Activated T-helper 1 cell treated with Interleukin-2 at 50 U/mL for 16 hours (primary cell): ENCODE data around the gene GABBR2.
A peak's percentile ranks its signal among the peaks of the same experiment; 100 is the strongest.
"Not testable (repeated sequence)": the region's sequence is repeated elsewhere in the genome, so short reads cannot be mapped to it uniquely, and the experiment has no call there.

Experiments
- DNase-seq: peaks from one replicate; pipeline ENCODE4 v3.0.0-alpha.2; 2020; ENCODE audit warnings: low read depth

GABBR2 gene

GRCh38 chr9:98289614-98290201 lies 419.0 kb downstream of the GABBR2 start:
- no peak for DNase-seq

GRCh38 chr9:98288881-98289280 lies 419.9 kb downstream of the GABBR2 start:
- no peak for DNase-seq

GRCh38 chr9:98287384-98287783 lies 421.4 kb downstream of the GABBR2 start:
- DNase-seq = no peak

GRCh38 chr9:98285446-98285845 lies 423.3 kb downstream of the GABBR2 start:
- no peak for DNase-seq

- DNase-seq = no peak
Measured at GRCh38 chr9:98284754-98285153, 424.0 kb downstream of the GABBR2 start.

- DNase-seq = not testable (repeated sequence)
Measured at GRCh38 chr9:98283143-98283542, 425.6 kb downstream of the GABBR2 start.

- no peak for DNase-seq
Measured at GRCh38 chr9:98281281-98281680, 427.5 kb downstream of the GABBR2 start.

GRCh38 chr9:98280574-98280973 lies 428.2 kb downstream of the GABBR2 start:
- DNase-seq = no peak

- DNase-seq = no peak
Measured at GRCh38 chr9:98280162-98280561, 428.6 kb downstream of the GABBR2 start.

GRCh38 chr9:98276907-98277469 lies 431.7 kb downstream of the GABBR2 start:
- no peak for DNase-seq

- DNase-seq = no peak
Measured at GRCh38 chr9:98275159-98275558, 433.6 kb downstream of the GABBR2 start.

- DNase-seq = no peak
Measured at GRCh38 chr9:98272083-98272482, 436.7 kb downstream of the GABBR2 start.

- no peak for DNase-seq
Measured at GRCh38 chr9:98271479-98271878, 437.3 kb downstream of the GABBR2 start.

GRCh38 chr9:98270284-98270683 lies 438.5 kb downstream of the GABBR2 start:
- DNase-seq = not testable (repeated sequence)

GRCh38 chr9:98269652-98270051 lies 439.1 kb downstream of the GABBR2 start:
- not testable (repeated sequence) for DNase-seq

GRCh38 chr9:98267556-98267955 lies 441.2 kb downstream of the GABBR2 start:
- DNase-seq = not testable (repeated sequence)

GRCh38 chr9:98264516-98264915 lies 444.2 kb downstream of the GABBR2 start:
- DNase-seq = no peak

- DNase-seq = peak; percentile 63
Measured at GRCh38 chr9:98263482-98264357, 445.0 kb downstream of the GABBR2 start.

GRCh38 chr9:98263080-98263479 lies 445.7 kb downstream of the GABBR2 start:
- DNase-seq = no peak

GRCh38 chr9:98262056-98262455 lies 446.7 kb downstream of the GABBR2 start:
- no peak for DNase-seq

GRCh38 chr9:98260635-98261034 lies 448.1 kb downstream of the GABBR2 start:
- DNase-seq = no peak

GRCh38 chr9:98259791-98260190 lies 448.9 kb downstream of the GABBR2 start:
- no peak for DNase-seq

- DNase-seq = no peak
Measured at GRCh38 chr9:98256756-98257155, 452.0 kb downstream of the GABBR2 start.
